SU-DHL-6 (cell line): ENCODE data around the gene SREBF2.

ENCODE experiments used
- H2AFZ ChIP-seq: fragments of 200-600 bp; sonication (generic); 2 replicates; pipeline ENCODE4 v1.6.1; 2014; ENCODE audit warnings: low read depth, mild to moderate bottlenecking, moderate library complexity, mixed read lengths, antibody characterized with exemption, low read length; ENCODE audit not compliant: severe bottlenecking
- H3F3A ChIP-seq: fragments of 200-600 bp; shearing (Covaris generic); 2 replicates; pipeline ENCODE4 v1.6.0; 2016; ENCODE audit warnings: antibody characterized with exemption, mild to moderate bottlenecking; ENCODE audit not compliant: insufficient read depth
- H3K27ac ChIP-seq: fragments of 200-600 bp; sonication (generic); 2 replicates; pipeline ENCODE4 v1.5.1; 2016; ENCODE audit warnings: low read depth, mild to moderate bottlenecking, low read length, moderate library complexity, mixed read lengths
- H3K27me3 ChIP-seq: fragments of 200-600 bp; sonication (generic), shearing (Covaris generic); 2 replicates; pipeline ENCODE4 v1.6.0; 2014; ENCODE audit warnings: mild to moderate bottlenecking, low read length
- H3K36me3 ChIP-seq: fragments of 200-600 bp; sonication (generic); 2 replicates; pipeline ENCODE4 v1.6.1; 2014; ENCODE audit warnings: mild to moderate bottlenecking, low read length, mixed read lengths
- H3K4me2 ChIP-seq: fragments of 300-600, 200-600 bp; shearing (Covaris generic), sonication (generic); 2 replicates; pipeline ENCODE4 v1.6.0; 2014; ENCODE audit warnings: low read length, low read depth, mild to moderate bottlenecking; ENCODE audit not compliant: poor library complexity, severe bottlenecking
- H3K4me3 ChIP-seq: fragments of 200-600 bp; sonication (generic); 2 replicates; pipeline ENCODE4 v1.5.1; 2014; ENCODE audit warnings: antibody characterized with exemption, low read length, mild to moderate bottlenecking, mixed read lengths; ENCODE audit not compliant: insufficient read depth, poor library complexity, severe bottlenecking
- H3K79me2 ChIP-seq: fragments of 200-600 bp; sonication (generic); 2 replicates; pipeline ENCODE4 v1.6.1; 2014; ENCODE audit warnings: mild to moderate bottlenecking, low read length, moderate library complexity; ENCODE audit not compliant: insufficient read depth
- H3K9ac ChIP-seq: fragments of 200-600 bp; sonication (generic); 2 replicates; pipeline ENCODE4 v1.7.0; 2014; ENCODE audit warnings: mild to moderate bottlenecking, low read length
- H3K9me2 ChIP-seq: fragments of 200-600 bp; sonication (generic); replicated peaks from 2 replicates; pipeline ENCODE4 v1.6.1; 2014; ENCODE audit warnings: low read length; ENCODE audit not compliant: insufficient read depth
- H3K9me3 ChIP-seq: fragments of 200-600 bp; sonication (generic); 2 replicates; pipeline ENCODE4 v1.6.1; 2014; ENCODE audit warnings: low read length, mixed read lengths; ENCODE audit not compliant: insufficient read depth
- H4K20me1 ChIP-seq: fragments of 200-600 bp; sonication (generic); 2 replicates; pipeline ENCODE4 v1.6.1; 2014; ENCODE audit warnings: low read depth, mild to moderate bottlenecking, antibody characterized with exemption, low read length, moderate library complexity, mixed read lengths
- CTCF ChIP-seq: fragments of 200-600 bp; sonication (generic); IDR thresholded peaks from one replicate; pipeline ENCODE4 v1.5.1; 2017; ENCODE audit warnings: antibody characterized with exemption, mild to moderate bottlenecking, low read length, moderate library complexity; ENCODE audit not compliant: insufficient read depth, poor library complexity, severe bottlenecking
- EZH2phosphoT487 ChIP-seq: fragments of 200-600 bp; sonication (generic), shearing (Covaris generic); conservative IDR thresholded peaks from 2 replicates; pipeline ENCODE4 v1.6.1; 2018; ENCODE audit warnings: mild to moderate bottlenecking, antibody characterized with exemption, low read length, moderate library complexity, mixed read lengths

SREBF2 gene

GRCh38 chr22:41940832-41941765, 108.2 kb downstream of the SREBF2 start:
- Histone ChIP-seq H3K9me2 (no peaks in the 10 kb centered on the region), H3K9ac (peak overlapping the region; percentile 32), H3K79me2 (peaks cover 18% of the 10 kb centered on the region), H2AFZ (no peak overlapping the region), H3K36me3 (peaks cover 17% of the 10 kb centered on the region), H3K4me3 (no peak overlapping the region), H3K27me3 (no peaks in the 10 kb centered on the region), H3F3A (peaks cover 74% of the 10 kb centered on the region), H3K27ac (peak overlapping the region; percentile 93), H4K20me1 (no peaks in the 10 kb centered on the region), H3K4me2 (peak overlapping the region; percentile 57), H3K9me3 (no peaks in the 10 kb centered on the region)
- TF ChIP-seq CTCF (peak; percentile 72), EZH2phosphoT487 (no peak)

GRCh38 chr22:41943661-41944209, 110.8 kb downstream of the SREBF2 start:
- Histone ChIP-seq H3K4me3 (no peak overlapping the region), H3K79me2 (peaks cover 23% of the 10 kb centered on the region), H4K20me1 (no peaks in the 10 kb centered on the region), H2AFZ (no peak overlapping the region), H3K9ac (no peak overlapping the region; the same call in 1 of the 2 replicates), H3F3A (peaks cover 53% of the 10 kb centered on the region), H3K9me2 (no peaks in the 10 kb centered on the region), H3K9me3 (no peaks in the 10 kb centered on the region), H3K27me3 (no peaks in the 10 kb centered on the region), H3K36me3 (peaks cover 17% of the 10 kb centered on the region), H3K4me2 (peak overlapping the region; percentile 6), H3K27ac (0 out of 2 replicates have a peak overlapping the region, but pooled peaks have one; percentile 11)
- no peak for TF ChIP-seq CTCF
- TF ChIP-seq EZH2phosphoT487: no peak

GRCh38 chr22:41946629-41947423, 113.9 kb downstream of the SREBF2 start, which contains the start of gene CENPM:
Gene CENPM, minus strand, starts transcription at chr22:41947152. Its CDS starts 76 bp downstream, at chr22:41947076.
- H3K9ac ChIP-seq: peak within 1 kb of the TSS; percentile 98
- no peaks in the 10 kb centered on the region for H3K27me3 ChIP-seq
- no peaks in the 10 kb centered on the region for H3K9me2 ChIP-seq
- H3K4me3 ChIP-seq: peak within 1 kb of the TSS; percentile 85
- peaks cover 22% of the 10 kb centered on the region for H3F3A ChIP-seq
- peak within 1 kb of the TSS; percentile 92 for H3K27ac ChIP-seq
- peak within 1 kb of the TSS; percentile 13 for H2AFZ ChIP-seq
- TF ChIP-seq CTCF (no peak), EZH2phosphoT487 (no peak)
- no peaks in the 10 kb centered on the region for H3K9me3 ChIP-seq
- H3K79me2 ChIP-seq: peaks cover 23% of the 10 kb centered on the region
- H3K4me2 ChIP-seq: peak within 1 kb of the TSS; percentile 93
- no peaks in the 10 kb centered on the region for H4K20me1 ChIP-seq
- peaks cover 11% of the 10 kb centered on the region for H3K36me3 ChIP-seq
